Measurements from ENCODE around the gene EIF4E. TPM values are rescaled to one million over a fixed set of nuclear protein-coding genes. Genes with fewer than 3 reads are reported as not detected.

EIF4E gene
- total RNA-seq, 2 donors from 2014 or later, result 57.2 to 62.8 TPM

Other genes with a start within 250 kb of the EIF4E start
- 10 to 100 TPM; 50.3 to 56.2 TPM for gene METAP1, start 66.6 kb upstream of the EIF4E start, total RNA-seq
- 10 to 100 TPM; 67.4 to 76.3 TPM for gene ADH5, start 159.7 kb upstream of the EIF4E start, total RNA-seq
- not detected for gene ADH4, start 215.2 kb upstream of the EIF4E start, total RNA-seq

Data from right atrium auricular region (tissue), 2 donors.